Tongue (tissue), 2 donors: Measurements from ENCODE around the gene FGD2. TPM values are rescaled to one million over a fixed set of nuclear protein-coding genes. Genes with fewer than 3 reads are reported as not detected.
"Not testable (repeated sequence)": the region's sequence is repeated elsewhere in the genome, so short reads cannot be mapped to it uniquely, and the experiment has no call there.

Experiments
- DNase-seq: peaks from one replicate; pipeline ENCODE4 v3.0.0-alpha.2; 2015
- total RNA-seq: library from RNA; depleted of rRNA; stranded (reverse); fragments of >200 nt; gene quantifications from one replicate; pipeline ENCODE4 v1.2.3, GENCODE V29; 2014

FGD2 gene
- total RNA-seq, 1 donor from 2014 or later = 13.1 TPM

DNA sequence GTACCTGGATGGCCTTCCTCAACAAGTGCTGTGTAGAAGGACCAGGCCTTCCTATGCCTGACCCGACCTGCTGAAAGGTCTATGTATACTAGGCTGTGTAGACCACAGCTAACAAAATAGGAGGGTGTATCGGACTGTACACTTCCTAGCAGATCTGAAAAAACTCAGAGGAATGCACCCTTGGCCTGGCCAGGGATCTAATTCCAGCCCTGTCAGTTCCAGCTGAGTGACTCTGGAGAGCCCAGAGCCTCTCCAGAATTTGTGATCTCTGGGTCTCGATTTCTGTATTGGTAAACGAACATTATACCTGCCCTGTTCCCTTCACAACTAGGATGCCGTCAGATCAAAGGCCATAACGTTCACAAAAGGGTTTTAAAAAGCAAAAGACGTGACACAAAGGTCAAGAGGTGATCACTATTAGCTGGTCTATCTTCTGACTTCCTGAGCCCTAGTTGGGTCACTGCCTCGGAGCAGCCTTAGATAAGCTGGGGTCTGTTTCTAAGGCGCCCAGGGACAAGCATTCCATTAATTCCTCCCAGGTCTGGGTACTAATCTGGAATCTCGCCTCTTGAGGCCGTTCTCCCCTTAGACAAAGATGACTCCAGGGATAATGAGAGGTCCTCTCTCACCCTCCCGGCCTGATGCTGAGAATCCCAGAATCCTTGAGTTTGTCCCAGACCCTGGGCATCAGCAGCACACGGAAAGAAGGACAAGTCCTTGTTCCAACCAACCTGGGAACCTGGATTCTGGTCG lies 33.4 kb upstream of the FGD2 start:
- DNase-seq = no peak

DNA sequence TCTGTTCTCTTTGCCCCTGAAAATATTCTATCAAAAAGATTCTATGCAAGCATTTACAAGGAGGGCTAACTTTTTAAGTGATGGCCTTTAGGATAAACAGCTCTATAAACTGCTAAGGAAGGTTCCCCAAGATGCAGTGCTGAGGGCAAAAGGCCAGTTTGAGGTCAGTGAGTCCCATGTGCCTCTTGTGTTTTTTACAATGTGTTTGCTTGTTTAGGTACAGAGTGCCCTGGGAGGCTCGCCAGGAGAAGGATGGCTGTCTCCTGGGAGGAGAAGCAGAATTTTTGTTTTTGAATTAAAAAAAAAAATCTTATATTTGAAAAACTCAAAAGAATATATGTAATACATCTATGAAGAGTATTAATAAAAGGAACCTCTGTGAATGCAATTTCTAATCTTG lies 32.3 kb upstream of the FGD2 start:
- no peak for DNase-seq

GRCh38 chr6:36973647-36974046 lies 31.8 kb upstream of the FGD2 start:
- DNase-seq = no peak

- DNase-seq = no peak
Measured at GRCh38 chr6:36975231-36976006, 30.0 kb upstream of the FGD2 start.

DNA sequence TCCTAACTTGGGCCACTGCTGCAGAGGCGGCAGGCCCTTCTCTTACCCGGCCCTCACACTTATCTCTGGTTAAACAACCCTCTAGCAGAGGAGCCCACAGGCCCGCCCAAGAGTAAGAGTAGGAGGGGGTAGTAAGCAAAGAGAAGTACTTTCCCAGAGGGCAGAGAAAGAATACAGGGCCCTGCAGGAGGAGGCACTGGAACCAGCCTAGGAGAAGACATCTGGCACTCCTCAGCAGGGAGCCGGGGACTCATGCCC lies 29.5 kb upstream of the FGD2 start:
- DNase-seq = no peak

- DNase-seq = no peak
Measured at GRCh38 chr6:36976509-36976908, 28.9 kb upstream of the FGD2 start.

- DNase-seq = no peak
Measured at GRCh38 chr6:36976931-36977330, 28.5 kb upstream of the FGD2 start.

DNA sequence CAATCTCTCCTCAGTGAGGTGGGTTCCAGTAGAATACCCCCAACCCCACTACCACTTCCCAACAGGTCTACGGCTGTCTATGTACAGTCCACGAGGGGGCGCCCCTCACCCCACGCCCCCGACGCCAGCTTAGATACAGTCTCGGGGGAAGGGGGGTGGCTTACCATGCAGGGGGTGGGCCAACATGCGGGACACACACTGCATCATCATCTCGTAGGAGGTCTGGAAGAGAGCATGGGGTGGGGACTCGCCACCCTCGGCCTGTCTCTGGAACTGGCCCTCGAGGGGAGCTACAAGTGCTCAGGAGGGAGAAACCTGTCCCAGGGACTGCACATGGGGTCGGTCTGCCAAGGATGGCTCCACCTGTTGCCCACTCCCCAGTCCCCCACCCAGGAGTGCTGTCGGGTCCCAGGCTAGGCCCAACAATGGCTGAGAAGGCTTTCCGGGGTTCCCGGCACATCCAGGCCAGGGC lies 27.9 kb upstream of the FGD2 start:
- no peak for DNase-seq

DNA sequence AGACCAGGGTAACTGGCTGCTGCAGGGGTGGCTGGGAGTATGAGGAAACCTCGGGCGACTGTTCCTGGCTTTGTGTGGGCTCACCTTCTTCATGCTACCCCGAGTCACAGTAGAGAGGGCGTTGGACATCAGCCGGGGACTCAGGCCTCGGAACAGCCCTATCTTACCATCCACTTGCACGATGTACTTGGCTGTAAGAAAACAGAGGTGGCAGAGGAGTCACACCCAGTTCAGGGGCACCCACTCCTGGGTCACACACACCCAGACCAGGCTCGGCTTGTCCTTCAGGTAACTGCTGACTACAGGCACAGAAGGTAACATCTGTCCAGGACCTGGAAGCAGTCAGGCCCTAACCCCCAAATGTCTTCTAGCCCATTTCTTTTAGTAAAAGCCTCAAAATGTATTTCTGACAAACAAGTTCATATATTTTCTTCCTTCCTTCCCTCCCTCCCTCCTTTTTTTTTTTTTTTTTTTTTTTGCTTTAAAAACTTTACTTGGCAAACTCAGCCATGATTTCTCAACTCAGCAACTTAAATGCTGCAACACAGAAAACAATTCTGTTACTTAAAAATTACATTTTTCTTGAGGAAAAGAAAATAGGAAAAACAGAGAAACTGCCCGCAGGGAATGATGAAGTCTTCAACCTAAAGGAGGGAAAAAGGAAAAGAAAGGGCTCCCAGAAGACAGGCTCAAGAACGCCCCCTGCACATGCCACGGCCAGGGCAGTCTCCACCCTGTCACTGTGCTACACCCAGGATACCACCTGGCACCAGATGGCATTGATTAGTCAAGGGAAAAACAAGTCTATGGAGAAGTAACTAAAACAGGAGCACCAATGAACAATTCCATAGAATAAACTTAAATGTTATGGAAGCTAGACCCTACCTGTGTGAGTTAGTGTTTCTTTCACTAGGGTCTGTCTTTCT lies 26.8 kb upstream of the FGD2 start:
- DNase-seq = no peak

GRCh38 chr6:36979347-36979742 lies 26.1 kb upstream of the FGD2 start:
- peak; percentile 88 for DNase-seq

- DNase-seq = no peak
Measured at GRCh38 chr6:36980129-36980528, 25.3 kb upstream of the FGD2 start.

- DNase-seq = no peak
Measured at GRCh38 chr6:36980876-36981619, 24.4 kb upstream of the FGD2 start.

GRCh38 chr6:36983538-36983937 lies 21.9 kb upstream of the FGD2 start:
- no peak for DNase-seq

DNA sequence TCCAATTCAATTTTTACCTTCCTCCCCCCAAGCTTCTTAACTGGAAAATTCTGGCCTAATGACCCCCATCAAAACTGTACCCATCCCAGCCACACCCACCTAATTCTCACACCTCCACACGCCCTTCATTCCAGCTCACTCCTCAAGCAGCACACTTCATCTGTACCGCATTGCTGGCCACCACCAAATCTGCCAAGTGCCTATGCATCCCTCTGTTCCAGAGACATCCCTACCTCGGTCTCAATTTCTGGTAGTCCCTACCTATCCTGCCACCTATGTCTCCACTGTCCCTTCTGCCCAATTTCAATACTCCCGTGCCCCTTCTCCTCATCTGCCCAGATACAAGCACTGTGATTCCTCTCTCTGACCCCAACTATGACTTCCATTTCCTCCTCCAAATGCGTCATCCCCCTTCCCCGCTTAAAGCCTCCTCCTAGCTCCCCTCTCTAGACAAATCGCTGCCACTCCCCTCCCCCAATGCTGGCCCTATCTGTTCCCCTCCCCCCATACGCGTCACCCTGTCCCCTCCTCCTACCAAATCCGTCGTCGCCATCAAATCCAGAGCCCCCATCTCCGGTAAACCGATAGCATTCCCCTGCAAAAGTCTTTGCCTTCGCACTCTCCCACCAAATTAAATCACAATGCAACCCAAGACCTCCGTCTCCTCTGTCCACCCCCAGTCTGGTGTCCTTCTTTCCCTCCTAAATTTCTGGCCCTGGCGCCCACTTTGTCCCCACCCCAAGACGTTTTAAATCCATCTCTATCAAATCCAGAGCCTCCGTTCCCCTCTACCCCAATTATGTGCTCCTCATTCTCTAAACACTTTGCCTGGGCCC lies 20.7 kb upstream of the FGD2 start:
- DNase-seq = peak; percentile 67

DNA sequence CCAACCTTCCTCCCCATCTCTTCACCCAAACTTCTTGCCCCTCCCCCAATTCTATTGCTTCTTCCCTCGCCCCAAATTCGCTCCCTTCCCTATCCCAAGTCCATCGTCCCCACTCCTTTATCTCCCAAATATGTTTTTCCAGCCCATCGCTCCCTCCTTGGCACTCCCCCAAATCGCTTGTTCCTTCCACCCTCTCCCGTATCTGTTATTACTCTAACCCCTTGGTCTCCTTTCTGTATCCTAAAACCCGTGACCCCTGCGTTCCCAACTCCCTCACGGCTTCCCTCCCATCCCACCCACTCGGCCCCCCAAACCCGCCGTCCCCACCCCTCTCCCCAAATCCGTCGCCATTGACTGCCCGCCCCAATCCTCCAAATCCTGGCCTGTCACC lies 20.0 kb upstream of the FGD2 start:
- peak; percentile 43 for DNase-seq

DNA sequence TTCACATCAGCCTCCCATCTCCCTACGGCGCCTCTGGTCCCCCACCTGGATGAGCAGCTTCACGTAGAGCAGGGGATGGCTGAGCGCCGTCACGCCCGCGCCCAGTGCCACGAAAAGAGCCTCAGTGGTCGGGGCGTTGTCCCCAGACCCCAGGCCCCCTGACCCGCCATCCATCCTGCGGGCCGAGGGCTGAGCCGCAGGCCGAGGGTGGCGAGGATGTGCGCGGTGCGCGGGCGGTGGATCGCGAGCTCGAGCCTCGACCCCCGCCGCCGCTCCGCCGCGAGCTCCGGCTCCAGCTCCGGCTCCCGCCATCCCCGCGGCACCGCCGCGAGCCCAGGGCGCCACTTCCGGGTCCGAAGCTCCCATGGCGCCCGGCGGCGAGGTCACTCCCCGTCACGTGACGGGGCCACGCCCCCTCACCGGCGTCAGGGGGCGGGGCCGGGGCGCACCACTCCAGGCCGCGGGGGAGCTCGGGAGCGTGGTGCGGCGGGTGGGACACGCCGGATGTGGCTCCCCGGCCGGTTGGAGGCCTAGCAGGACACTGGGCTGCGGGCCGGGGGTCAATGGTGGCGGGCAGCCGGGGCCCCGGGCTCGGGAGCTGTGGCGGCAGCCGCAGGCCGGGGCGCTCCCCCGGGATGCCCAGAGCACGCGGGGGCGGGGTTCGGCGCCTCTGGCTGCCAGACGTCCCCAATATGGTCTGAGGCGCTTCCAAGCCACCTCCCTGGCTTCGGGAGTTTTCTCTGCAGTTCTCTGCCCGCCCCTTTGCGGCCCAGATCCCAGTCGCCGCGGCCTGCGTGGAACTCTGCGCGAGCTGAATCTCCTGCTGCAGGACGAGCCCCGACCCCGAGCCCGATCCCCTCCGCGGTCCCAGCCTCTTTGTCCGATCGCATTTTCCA lies 19.4 kb upstream of the FGD2 start, which contains the start of gene MTCH1:
Gene MTCH1, minus strand, starts transcription at position 389 of the 896 bp plus-strand sequence. Its CDS starts 23 bp downstream, at position 366.
- peak; percentile 95 for DNase-seq

DNA sequence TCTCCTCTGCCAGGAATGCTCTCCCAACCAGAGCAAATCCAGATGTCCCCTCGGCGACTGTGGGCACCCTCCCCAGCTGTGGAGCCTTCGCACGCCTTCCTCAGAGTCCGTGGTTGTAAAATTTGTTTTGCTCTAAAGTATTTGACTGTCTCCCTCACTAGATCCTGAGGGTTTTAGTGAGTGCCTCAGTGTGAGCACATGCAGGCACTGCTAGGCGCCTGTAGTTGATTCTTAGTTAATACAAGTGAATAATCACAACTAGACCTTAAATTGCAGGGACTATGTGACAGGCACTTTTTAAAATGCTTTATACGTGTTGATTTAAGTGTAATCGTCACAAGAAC lies 18.8 kb upstream of the FGD2 start:
- no peak for DNase-seq

DNA sequence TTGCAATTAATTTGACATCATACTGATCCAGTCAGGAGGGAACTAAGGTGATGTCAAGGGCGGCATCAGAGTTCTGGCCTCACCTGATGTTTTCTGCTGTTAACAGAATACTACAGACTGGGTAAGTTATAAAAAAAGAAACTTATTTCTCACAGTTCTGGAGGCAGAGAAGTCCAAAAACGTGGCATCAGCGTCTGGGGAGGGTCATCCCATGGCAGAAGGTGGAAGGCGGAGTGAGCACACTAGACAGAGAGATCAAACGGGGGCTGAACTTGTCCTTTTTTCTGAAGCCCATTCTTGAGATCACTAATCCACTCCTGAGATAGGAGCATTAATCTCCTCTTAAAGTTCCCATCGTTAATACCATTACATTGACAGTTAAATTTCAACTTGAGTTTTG lies 16.2 kb upstream of the FGD2 start:
- no peak for DNase-seq

DNA sequence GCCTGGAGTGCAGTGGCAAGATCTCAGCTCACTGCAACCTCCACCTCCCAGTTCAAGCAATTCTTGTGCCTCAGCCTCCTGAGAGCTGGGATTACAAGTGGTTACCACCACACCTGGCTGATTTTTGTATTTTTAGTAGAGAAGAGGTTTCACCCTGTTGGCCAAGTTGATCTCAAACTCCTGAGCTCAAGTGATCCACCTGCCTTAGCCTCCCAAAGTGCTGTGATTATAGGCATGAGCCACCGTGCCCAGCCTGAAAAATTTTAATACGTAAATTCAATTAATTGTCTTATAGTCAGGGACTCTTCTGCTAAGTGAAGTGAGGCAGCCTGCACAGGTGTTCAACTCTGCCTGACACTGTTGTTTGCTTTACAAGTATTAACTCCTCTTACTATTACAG lies 15.1 kb upstream of the FGD2 start:
- not testable (repeated sequence) for DNase-seq
